Skeletal muscle cell (primary cell): Measurements from ENCODE around the gene KNCN.

ENCODE experiments used
- DNase-seq: peaks from one replicate; pipeline ENCODE4 v3.0.0-alpha.2; 2010; ENCODE audit warnings: low read depth
- H3K4me3 ChIP-seq: 2 replicates; pipeline ENCODE4 v1.5.1; 2011; ENCODE audit warnings: low read depth, mild to moderate bottlenecking, control low read depth, low read length, moderate library complexity

The KNCN gene

GRCh38 chr1:46551597-46552095, at the start of gene KNCN:
Gene KNCN (minus strand): TSS chr1:46551647. CDS start chr1:46551215, 432 bp downstream.
- DNase-seq, result no peak

GRCh38 chr1:46599059-46599970, 47.9 kb upstream of the KNCN start:
- no peak overlapping the region for H3K4me3 ChIP-seq
- DNase-seq, result no peak

More at GRCh38 chr1:46551597-46552095, at the start of gene KNCN:
- H3K4me3 ChIP-seq, result no peak within 1 kb of the TSS

DNA sequence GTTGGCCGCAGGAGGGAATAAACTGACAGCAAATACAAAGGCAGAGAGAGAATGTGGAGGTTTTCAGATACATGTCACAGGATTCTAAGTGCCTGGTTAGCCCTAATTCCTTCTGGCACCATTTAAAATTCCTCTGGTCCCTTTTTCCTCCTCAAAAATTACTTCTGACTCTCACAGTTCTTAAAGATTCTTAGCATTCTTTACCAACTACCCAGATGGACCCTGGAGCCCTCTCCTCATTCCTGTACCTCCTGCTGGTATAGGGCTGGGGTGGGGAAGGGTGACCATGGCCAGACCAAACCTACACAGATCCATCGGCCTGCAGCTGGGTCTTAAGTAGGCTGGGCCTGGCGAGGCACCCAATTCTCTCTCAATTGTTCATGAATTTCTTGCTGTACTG, 45.4 kb upstream of the KNCN start:
- DNase-seq, result no peak
- H3K4me3 ChIP-seq, result no peak overlapping the region

DNA sequence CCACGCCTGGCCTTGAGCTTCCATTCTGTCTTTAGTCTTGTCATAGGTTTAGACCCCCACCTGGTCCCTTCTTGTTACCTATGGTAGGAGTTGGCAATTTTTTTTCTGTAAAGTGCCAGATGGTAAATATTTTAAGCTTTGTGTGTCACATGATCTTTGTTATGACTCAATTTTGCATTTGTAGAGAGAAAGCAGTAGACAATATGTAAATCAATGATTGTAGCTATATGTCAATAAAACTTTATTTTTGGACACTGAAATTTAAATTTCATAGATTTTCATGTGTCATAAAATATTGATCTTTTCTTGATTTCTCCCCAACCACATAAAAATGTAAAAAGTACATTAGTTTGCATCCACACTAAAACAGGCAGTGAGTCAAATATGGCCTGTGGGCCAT, 44.6 kb upstream of the KNCN start:
- no peak overlapping the region for H3K4me3 ChIP-seq
- no peak for DNase-seq

- H3K4me3 ChIP-seq, result no peak overlapping the region
- no peak for DNase-seq
Observed at GRCh38 chr1:46595127-46595526, 43.7 kb upstream of the KNCN start.

DNA sequence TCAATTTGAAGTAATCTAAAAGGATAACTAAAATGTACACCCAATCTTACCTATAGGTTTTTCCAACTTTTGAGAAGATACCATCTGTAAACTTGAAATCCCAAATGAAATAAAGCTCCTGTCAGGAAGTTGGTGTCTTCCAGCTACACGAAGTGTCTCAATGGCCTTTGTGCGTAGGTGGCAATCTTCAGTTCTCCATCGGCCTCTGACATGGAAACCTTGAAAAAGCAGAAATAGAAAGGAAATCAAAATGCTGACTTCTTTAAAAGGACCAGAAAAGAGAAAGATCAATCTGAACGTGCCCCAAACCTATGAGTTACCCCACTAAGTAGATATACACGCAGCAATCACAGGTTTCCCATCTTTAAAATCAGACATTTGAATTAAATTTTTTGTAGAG, 42.6 kb upstream of the KNCN start:
- no peak for DNase-seq
- no peak overlapping the region for H3K4me3 ChIP-seq

GRCh38 chr1:46592823-46593222, 41.4 kb upstream of the KNCN start:
- no peak overlapping the region for H3K4me3 ChIP-seq
- DNase-seq, result no peak

- no peak for DNase-seq
- no peak overlapping the region for H3K4me3 ChIP-seq
Observed at GRCh38 chr1:46589529-46589928, 38.1 kb upstream of the KNCN start.

DNA sequence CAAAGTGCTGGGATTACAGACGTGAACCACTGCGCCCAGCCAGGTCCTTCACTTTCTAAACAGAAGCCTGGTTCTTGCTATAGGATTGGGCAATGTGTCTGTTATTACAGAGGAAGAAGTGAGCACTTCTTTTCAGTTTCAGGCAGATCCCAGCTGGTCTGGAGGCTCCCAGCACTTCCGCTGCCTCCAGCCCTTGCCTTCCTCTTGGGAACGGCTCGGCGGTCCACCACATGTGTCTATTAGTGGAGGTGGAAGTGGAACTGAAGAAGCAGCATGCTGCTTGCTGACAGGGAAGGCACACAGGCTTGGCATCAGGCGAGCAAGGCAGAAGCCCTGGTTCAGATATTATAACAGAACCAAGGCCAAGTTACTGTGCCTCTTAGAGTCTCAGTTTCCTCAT, 35.6 kb upstream of the KNCN start:
- DNase-seq, result no peak
- no peak overlapping the region for H3K4me3 ChIP-seq

GRCh38 chr1:46585312-46585938, 34.0 kb upstream of the KNCN start:
- no peak overlapping the region for H3K4me3 ChIP-seq
- no peak for DNase-seq

DNA sequence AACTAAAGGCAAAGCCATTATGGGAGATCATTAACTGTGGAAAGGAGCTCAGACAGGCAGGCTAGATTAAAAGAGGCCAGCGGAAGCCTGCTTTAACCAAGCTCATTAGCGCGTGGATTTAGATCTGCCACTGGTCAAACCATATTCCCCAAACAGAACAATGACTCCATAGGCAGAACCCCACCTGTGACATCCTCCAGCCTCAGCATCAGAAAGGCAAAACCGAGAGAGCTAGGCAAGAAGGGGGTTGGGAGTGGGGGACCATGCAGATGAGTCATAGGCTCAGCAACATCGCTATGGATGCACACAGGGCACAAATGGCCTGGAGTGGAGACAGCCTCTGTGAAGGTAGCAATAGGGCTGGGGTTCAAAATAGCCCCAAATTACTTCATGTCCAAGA, 32.0 kb upstream of the KNCN start:
- no peak for DNase-seq
- no peak overlapping the region for H3K4me3 ChIP-seq

DNA sequence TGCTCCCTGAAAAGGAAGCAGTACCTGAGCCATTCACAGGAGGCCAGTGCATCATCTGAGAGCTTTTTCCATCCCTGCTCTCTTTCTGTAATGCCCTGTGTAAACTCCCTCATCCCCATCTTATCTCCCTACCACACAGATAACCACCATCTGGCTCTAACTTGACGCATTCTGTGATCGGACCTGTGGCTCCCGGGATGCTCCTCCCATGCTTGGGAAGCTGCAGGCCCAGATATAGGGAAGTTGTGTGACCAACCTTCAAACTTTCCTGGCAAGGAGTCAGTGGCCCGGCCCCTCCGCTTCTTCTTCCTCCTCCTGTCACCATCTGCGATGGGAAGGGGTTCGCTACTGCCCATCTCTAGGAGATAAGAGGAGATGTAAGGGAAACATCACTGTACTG, 31.5 kb upstream of the KNCN start:
- DNase-seq, result no peak

GRCh38 chr1:46581681-46582455, 30.4 kb upstream of the KNCN start:
- DNase-seq, result no peak
- H3K4me3 ChIP-seq, result no peak overlapping the region

More for the DNA sequence above, 31.5 kb upstream of the KNCN start:
- H3K4me3 ChIP-seq, result no peak overlapping the region

DNA sequence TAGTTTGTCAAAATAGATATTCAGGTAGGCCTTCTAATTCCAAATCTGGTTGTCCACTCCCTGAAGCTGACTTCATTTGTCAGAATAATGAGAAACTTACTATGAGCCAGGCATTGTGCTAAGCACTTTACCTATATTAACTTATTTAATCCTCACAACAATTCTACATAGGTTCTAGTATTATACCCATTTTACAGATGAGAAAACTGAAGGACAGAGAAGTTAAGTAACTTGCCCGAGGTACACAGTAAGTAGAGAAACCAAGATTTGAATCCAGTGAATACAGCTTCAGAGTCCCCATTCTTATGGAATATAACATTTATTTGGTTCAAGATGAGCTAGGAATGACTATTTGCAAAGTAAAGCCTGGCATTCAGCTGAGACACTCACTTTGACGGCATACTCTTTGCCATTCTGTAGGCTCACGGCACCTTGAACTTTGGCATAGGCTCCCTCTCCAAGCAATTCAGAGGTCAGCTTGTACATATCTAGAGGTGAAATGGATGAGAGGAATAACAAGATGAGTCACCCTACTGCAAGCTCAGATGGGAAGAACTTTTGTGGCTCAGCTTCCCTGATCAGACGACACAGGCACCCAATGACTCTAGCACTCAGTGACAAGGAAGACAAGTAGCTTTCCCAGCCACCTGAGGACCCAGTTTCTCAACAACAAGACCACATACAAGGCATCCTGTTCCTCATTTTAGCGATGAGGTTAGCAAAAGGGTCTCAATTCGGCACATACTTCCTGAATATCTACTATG, 28.9 kb upstream of the KNCN start:
- DNase-seq, result no peak

GRCh38 chr1:46577671-46578070, 26.2 kb upstream of the KNCN start:
- no peak overlapping the region for H3K4me3 ChIP-seq
- no peak for DNase-seq

More for the DNA sequence above, 28.9 kb upstream of the KNCN start:
- no peak overlapping the region for H3K4me3 ChIP-seq

- DNase-seq, result no peak
- no peak overlapping the region for H3K4me3 ChIP-seq
Observed at GRCh38 chr1:46576596-46576995, 25.1 kb upstream of the KNCN start.

GRCh38 chr1:46575778-46576177, 24.3 kb upstream of the KNCN start:
- DNase-seq, result no peak

GRCh38 chr1:46575300-46575699, 23.9 kb upstream of the KNCN start:
- DNase-seq, result no peak

More at GRCh38 chr1:46575778-46576177, 24.3 kb upstream of the KNCN start:
- no peak overlapping the region for H3K4me3 ChIP-seq

GRCh38 chr1:46571691-46572225, 20.3 kb upstream of the KNCN start:
- no peak for DNase-seq
- no peak overlapping the region for H3K4me3 ChIP-seq

More at GRCh38 chr1:46575300-46575699, 23.9 kb upstream of the KNCN start:
- H3K4me3 ChIP-seq, result no peak overlapping the region
